GM12878 (cell line): Measurements from ENCODE around the gene BEGAIN. TPM values are rescaled to one million over a fixed set of nuclear protein-coding genes. Genes with fewer than 3 reads are reported as not detected.

Experiments used
- ATAC-seq: fragments of 200-7000 bp; cut with Tn5 transposase; 3 replicates; pipeline ENCODE4 v1.9.1; 2020; ENCODE audit warnings: mild to moderate bottlenecking, moderate library complexity
- BruUV-seq: library from RNA; stranded (reverse); fragments of 400-500 nt; replicated peaks from 2 replicates; lab custom pipeline; 2021; lab: Mats Ljungman, UMichigan
- CTCF ChIA-PET: fragments of 300-600 bp; sonication (Branson Sonifier 250); formaldehyde crosslinking; extraction: SDS; loops from one replicate; lab custom pipeline; 2021; ENCODE audit warnings: inconsistent platforms; lab: Yijun Ruan, JAX
- POLR2A ChIA-PET: fragments of 350-600 bp; formaldehyde crosslinking; extraction: SDS; loops from one replicate; lab custom pipeline; 2021; ENCODE audit warnings: inconsistent platforms; lab: Charles Lee
- RAD21 ChIA-PET: fragments of 300-600 bp; sonication (Branson Sonifier 250); formaldehyde crosslinking; loops from one replicate; lab custom pipeline; 2023; ENCODE audit warnings: antibody characterized with exemption; ENCODE audit not compliant: unreplicated experiment; lab: Charles Lee
- SMC1A ChIA-PET: fragments of 300-600 bp; sonication (Branson Sonifier 250); formaldehyde crosslinking; loops from one replicate; lab custom pipeline; 2023; ENCODE audit not compliant: unreplicated experiment, uncharacterized antibody; lab: Charles Lee
- DNase-seq: peaks from one replicate; pipeline ENCODE4 v3.0.0-alpha.2; 2011; ENCODE audit warnings: low read depth, low spot score
- FAIRE-seq: peaks from 3 replicates; lab custom pipeline; 2011; peaks lifted over from hg19 to GRCh38; lab: Jason Lieb, UNC
- H2AFZ ChIP-seq: 2 replicates; pipeline ENCODE4 v1.6.0; 2011; ENCODE audit warnings: low read depth, low read length, control low read depth; ENCODE audit not compliant: control insufficient read depth
- H3K27ac ChIP-seq: 2 replicates; pipeline ENCODE4 v1.5.1; 2011; ENCODE audit warnings: control low read depth; ENCODE audit not compliant: control insufficient read depth, insufficient read depth
- H3K27me3 ChIP-seq, 2 experiments: replicated peaks in 1 of 2; 2 replicates each; pipeline versions ENCODE4 v1.6.0 to v1.6.1; 2011; ENCODE audit warnings: low read length in 1 of 2; ENCODE audit not compliant: control insufficient read depth in 2 of 2, insufficient read depth in 2 of 2
- H3K36me3 ChIP-seq, 2 experiments: 2 replicates each; pipeline ENCODE4 v1.5.1; 2011; ENCODE audit warnings: low read length in 1 of 2; ENCODE audit not compliant: control insufficient read depth in 2 of 2, insufficient read depth in 2 of 2
- H3K4me1 ChIP-seq: 2 replicates; pipeline ENCODE4 v1.6.1; 2011; ENCODE audit warnings: mild to moderate bottlenecking, low read length, moderate library complexity, mixed read lengths; ENCODE audit not compliant: control insufficient read depth, insufficient read depth
- H3K4me2 ChIP-seq: 2 replicates; pipeline ENCODE4 v1.6.0; 2011; ENCODE audit warnings: control low read depth; ENCODE audit not compliant: control insufficient read depth, insufficient read depth
- H3K4me3 ChIP-seq: fragments of 200-600 bp; sonication (generic); 2 replicates; pipeline ENCODE4 v1.5.1; 2016
- H3K79me2 ChIP-seq: 2 replicates; pipeline ENCODE4 v1.6.0; 2011; ENCODE audit warnings: low read length; ENCODE audit not compliant: control insufficient read depth, insufficient read depth
- H3K9ac ChIP-seq: 2 replicates; pipeline ENCODE4 v1.8.0; 2011; ENCODE audit warnings: low read length, control low read depth, mixed read lengths; ENCODE audit not compliant: control insufficient read depth, insufficient read depth
- H3K9me3 ChIP-seq: replicated peaks from 3 replicates; pipeline ENCODE4 v1.5.1; 2011; ENCODE audit warnings: mild to moderate bottlenecking, low read length; ENCODE audit not compliant: control insufficient read depth, insufficient read depth
- H4K20me1 ChIP-seq: 2 replicates; pipeline ENCODE4 v1.6.0; 2011; ENCODE audit not compliant: control insufficient read depth, insufficient read depth
- BMI1 ChIP-seq: fragments of 450-650 bp; IDR thresholded peaks from 2 replicates; pipeline ENCODE4 v1.6.1; 2016; ENCODE audit warnings: mild to moderate bottlenecking, moderate library complexity, borderline replicate concordance
- ETV6 ChIP-seq, 2 experiments: fragments of 450-650 bp in 1 of 2; IDR thresholded peaks in 1 of 2; conservative IDR thresholded peaks in 1 of 2; 2 replicates each; pipeline ENCODE4 v1.6.1; 2014; ENCODE audit warnings: antibody characterized with exemption in 1 of 2, borderline replicate concordance in 1 of 2, low read depth in 1 of 2, mild to moderate bottlenecking in 1 of 2, moderate library complexity in 1 of 2
- HCFC1 ChIP-seq: fragments of 150-350 bp; IDR thresholded peaks from 2 replicates; pipeline ENCODE4 v1.6.1; 2014; ENCODE audit warnings: low read length
- JUNB ChIP-seq: IDR thresholded peaks from 2 replicates; pipeline ENCODE4 v1.6.1; 2016; ENCODE audit warnings: antibody characterized with exemption, mild to moderate bottlenecking
- KDM1A ChIP-seq: fragments of 200-600 bp; sonication (generic); IDR thresholded peaks from 2 replicates; pipeline ENCODE4 v1.6.1; 2016; ENCODE audit warnings: borderline replicate concordance
- MTA3 ChIP-seq: IDR thresholded peaks from 2 replicates; pipeline ENCODE4 v1.6.1; 2012; ENCODE audit warnings: low read length, inconsistent platforms, borderline replicate concordance
- NRF1 ChIP-seq: conservative IDR thresholded peaks from 2 replicates; pipeline ENCODE4 v1.6.1; 2011; ENCODE audit warnings: mild to moderate bottlenecking, low read depth, low read length, improper control_type of control experiment
- PAX5 ChIP-seq: IDR thresholded peaks from 2 replicates; pipeline ENCODE4 v1.6.1; 2011; ENCODE audit warnings: low read depth, low read length, borderline replicate concordance
- POLR2AphosphoS2 ChIP-seq: IDR thresholded peaks from 2 replicates; pipeline ENCODE4 v1.6.1; 2011; ENCODE audit warnings: low read depth, mild to moderate bottlenecking, low read length, improper control_type of control experiment, moderate library complexity
- SIN3A ChIP-seq: IDR thresholded peaks from 2 replicates; pipeline ENCODE4 v1.6.1; 2012; ENCODE audit warnings: low read depth, low read length, improper control_type of control experiment
- SMC3 ChIP-seq: IDR thresholded peaks from 2 replicates; pipeline ENCODE4 v1.6.1; 2011; ENCODE audit warnings: low read length, improper control_type of control experiment, borderline replicate concordance
- SREBF1 ChIP-seq: IDR thresholded peaks from 2 replicates; pipeline ENCODE4 v1.6.1; 2012; ENCODE audit warnings: mild to moderate bottlenecking, low read length
- ZNF217 ChIP-seq: fragments of 450-650 bp; IDR thresholded peaks from 2 replicates; pipeline ENCODE4 v1.6.1; 2017; ENCODE audit warnings: antibody characterized with exemption, mild to moderate bottlenecking
- ZZZ3 ChIP-seq: IDR thresholded peaks from 2 replicates; pipeline ENCODE4 v1.6.1; 2011; ENCODE audit warnings: low read depth; ENCODE audit not compliant: control insufficient read depth, insufficient read length
- WGBS: methylation state at CpG from one replicate; pipeline ENCODE4 v1.1.6; 2016; ENCODE audit warnings: low lambda C conversion rate; ENCODE audit not compliant: insufficient replicate concordance, insufficient coverage; ENCODE audit errors: missing lambda C conversion rate; 5-methylcytosine and 5-hydroxymethylcytosine counted together
- in situ Hi-C: fragments of 300-500 bp; cut with MboI; formaldehyde crosslinking; loops from 9 replicates; pipeline ENCODE4 v1.14.3; 2018; ENCODE audit warnings: mixed read lengths
- intact Hi-C: fragments of 100-400 bp; cut with micrococcal nuclease; formaldehyde crosslinking; loops from one replicate; pipeline ENCODE4 v1.14.2; 2022; ENCODE audit not compliant: unreplicated experiment
- polyA plus RNA-seq, 11 experiments: library from polyadenylated mRNA; depleted of rRNA in 4 of 11; unstranded in 6 of 11; stranded (reverse) in 5 of 11; fragments of >200 nt; fragmentation: Nextera tagmentation in 4 of 11; fragmentation: Illumina TruSeq in 1 of 11; extraction: Ambion mirVana in 4 of 11; extraction: Trizol in 1 of 11; gene quantifications; 1 replicate in 1 of 11; 2 replicates in 10 of 11; pipeline versions ENCODE4 v1.2.1 to v1.2.3, GENCODE V29; 2011 to 2016; ENCODE audit warnings: inconsistent platforms in 2 of 11, missing spikeins in 2 of 11, low read depth in 1 of 11
- total RNA-seq, 4 experiments: library from RNA; depleted of rRNA in 3 of 4; stranded (reverse); fragments of >200 nt in 3 of 4; fragmentation: Illumina TruSeq in 1 of 4; extraction: Trizol in 1 of 4; gene quantifications; 2 replicates each; pipeline versions ENCODE4 v1.2.1 to v1.2.3, GENCODE V29; 2013 to 2021
- TF ChIP-seq, protein P1 (sequence below): fragments of 450-650 bp; IDR thresholded peaks from 2 replicates; pipeline ENCODE4 v1.6.1; 2016; ENCODE audit warnings: mild to moderate bottlenecking
- TF ChIP-seq, protein P2 (sequence below): IDR thresholded peaks from 2 replicates; pipeline ENCODE4 v1.6.1; 2011; ENCODE audit warnings: mild to moderate bottlenecking, low read depth, low read length, moderate library complexity; ENCODE audit not compliant: insufficient replicate concordance

BEGAIN gene
- total and polyA plus RNA-seq, 10 of the 15 experiments (the other 5 are each of a cell fraction or from before 2014, with no cell fraction given): 0.01 to 0.31 (median 0.06) TPM; not detected in 5

DNA sequence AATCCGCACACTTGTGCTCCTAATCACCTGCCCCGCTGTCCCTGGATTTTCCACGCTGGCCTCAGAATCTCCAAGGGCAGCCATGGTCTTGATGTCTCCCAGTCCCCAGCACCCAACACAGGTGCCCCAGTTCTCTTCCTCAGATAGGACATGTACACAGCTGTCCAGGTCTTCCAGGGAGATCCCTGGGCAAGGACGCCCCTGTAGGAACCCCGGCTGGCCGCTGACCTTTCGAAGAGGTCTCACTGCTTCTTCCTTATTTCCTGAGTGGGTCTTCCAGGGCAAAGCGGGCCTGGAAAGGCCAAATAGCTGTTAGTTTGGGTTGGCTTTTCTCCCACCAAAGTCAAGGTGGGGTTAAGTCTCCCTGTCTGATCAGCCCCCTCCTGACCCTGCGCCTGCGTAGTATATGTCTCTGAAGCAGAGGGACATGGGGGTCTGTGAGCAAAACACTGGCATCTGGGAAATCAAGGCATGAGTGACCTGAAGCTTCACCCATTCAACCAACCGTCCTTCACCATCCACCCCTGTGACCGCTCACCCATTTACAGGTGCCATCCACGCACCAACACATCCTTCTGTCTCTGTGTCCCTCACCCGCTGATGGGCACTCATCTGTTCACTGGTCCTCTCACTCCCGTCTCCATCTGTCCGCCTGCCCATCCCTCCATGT is 4.6 kb downstream of the BEGAIN start:
- RAD21 ChIA-PET: no interaction called here
- Histone ChIP-seq H3K4me2 (no peak overlapping the region), H3K9me3 (no peaks in the 10 kb centered on the region), H4K20me1 (no peaks in the 10 kb centered on the region), H3K9ac (no peak overlapping the region), H3K4me3 (no peak overlapping the region), H3K36me3 (no peaks in the 10 kb centered on the region), H3K27ac (no peak overlapping the region), H3K79me2 (no peaks in the 10 kb centered on the region), H2AFZ (no peak overlapping the region), H3K27me3 (no peaks in the 10 kb centered on the region; a peak in 1 of 4 replicates)
- no TSS peak for BruUV-seq
- SMC1A ChIA-PET: no interaction called here
- POLR2A ChIA-PET: no interaction called here
- 57% methylated on average over 16 of the region's 16 CpGs for WGBS
- DNase-seq: no peak
- CTCF ChIA-PET: no interaction called here
- intact Hi-C loops: no loop called here
- FAIRE-seq: no peak
- TF ChIP-seq PAX5 (no peak), NRF1 (no peak), POLR2AphosphoS2 (no peak), SIN3A (no peak), HCFC1 (no peak), ETV6 (conservative IDR thresholded peaks at IDR 0.05 in 1 of 2, IDR thresholded peaks at IDR 0.05 in 1 of 2; ENCODE audit: borderline replicate concordance in 1 of 2, low read depth in 1 of 2) (no peak), MTA3 (no peak), KDM1A (no peak), SREBF1 (no peak), SMC3 (no peak), JUNB (no peak), ZZZ3 (no peak), BMI1 (no peak), ZNF217 (no peak)
- TF ChIP-seq, protein P1, sequence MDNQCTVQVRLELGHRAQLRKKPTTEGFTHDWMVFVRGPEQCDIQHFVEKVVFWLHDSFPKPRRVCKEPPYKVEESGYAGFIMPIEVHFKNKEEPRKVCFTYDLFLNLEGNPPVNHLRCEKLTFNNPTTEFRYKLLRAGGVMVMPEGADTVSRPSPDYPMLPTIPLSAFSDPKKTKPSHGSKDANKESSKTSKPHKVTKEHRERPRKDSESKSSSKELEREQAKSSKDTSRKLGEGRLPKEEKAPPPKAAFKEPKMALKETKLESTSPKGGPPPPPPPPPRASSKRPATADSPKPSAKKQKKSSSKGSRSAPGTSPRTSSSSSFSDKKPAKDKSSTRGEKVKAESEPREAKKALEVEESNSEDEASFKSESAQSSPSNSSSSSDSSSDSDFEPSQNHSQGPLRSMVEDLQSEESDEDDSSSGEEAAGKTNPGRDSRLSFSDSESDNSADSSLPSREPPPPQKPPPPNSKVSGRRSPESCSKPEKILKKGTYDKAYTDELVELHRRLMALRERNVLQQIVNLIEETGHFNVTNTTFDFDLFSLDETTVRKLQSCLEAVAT: no peak
- TF ChIP-seq, protein P2, sequence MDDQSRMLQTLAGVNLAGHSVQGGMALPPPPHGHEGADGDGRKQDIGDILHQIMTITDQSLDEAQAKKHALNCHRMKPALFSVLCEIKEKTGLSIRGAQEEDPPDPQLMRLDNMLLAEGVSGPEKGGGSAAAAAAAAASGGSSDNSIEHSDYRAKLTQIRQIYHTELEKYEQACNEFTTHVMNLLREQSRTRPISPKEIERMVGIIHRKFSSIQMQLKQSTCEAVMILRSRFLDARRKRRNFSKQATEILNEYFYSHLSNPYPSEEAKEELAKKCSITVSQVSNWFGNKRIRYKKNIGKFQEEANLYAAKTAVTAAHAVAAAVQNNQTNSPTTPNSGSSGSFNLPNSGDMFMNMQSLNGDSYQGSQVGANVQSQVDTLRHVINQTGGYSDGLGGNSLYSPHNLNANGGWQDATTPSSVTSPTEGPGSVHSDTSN: no peak
- TF ChIP-seq, all 136 proteins: peak for 0
- in situ Hi-C loops: no loop called here
- no peak for ATAC-seq
- no peaks in the 10 kb centered on the region for H3K4me1 ChIP-seq
